Thymus (tissue), 11 donors: ENCODE data around the gene TRIM50. TPM values are rescaled to one million over a fixed set of nuclear protein-coding genes. Genes with fewer than 3 reads are reported as not detected.
"Not testable (repeated sequence)": the region's sequence is repeated elsewhere in the genome, so short reads cannot be mapped to it uniquely, and the experiment has no call there.

ENCODE experiments used
- DNase-seq, 9 donors: peaks; one replicate each; pipeline ENCODE4 v3.0.0-alpha.2; 2013; ENCODE audit warnings: low spot score in 9 of 9, low read depth in 6 of 9, missing footprints in 1 of 9
- H3K27ac ChIP-seq, 2 donors: one replicate each; pipeline ENCODE4 v1.5.1; 2013; ENCODE audit warnings: control low read depth in 1 of 2, low read depth in 1 of 2, low read length in 1 of 2, mild to moderate bottlenecking in 1 of 2, moderate library complexity in 1 of 2
- H3K27me3 ChIP-seq, 2 donors: one replicate each; pipeline ENCODE4 v1.5.1; 2013; ENCODE audit warnings: low read length in 1 of 2; ENCODE audit not compliant: control insufficient read depth in 2 of 2, insufficient read depth in 1 of 2
- H3K36me3 ChIP-seq, 2 donors: one replicate each; pipeline ENCODE4 v1.5.1; 2013; ENCODE audit warnings: low read length in 1 of 2, mild to moderate bottlenecking in 1 of 2, moderate library complexity in 1 of 2; ENCODE audit not compliant: control insufficient read depth in 2 of 2, insufficient read depth in 2 of 2
- H3K4me1 ChIP-seq, 2 donors: one replicate each; pipeline ENCODE4 v1.5.1; 2013; ENCODE audit warnings: low read length in 2 of 2; ENCODE audit not compliant: control insufficient read depth in 2 of 2, insufficient read depth in 2 of 2
- H3K4me3 ChIP-seq, 2 donors: one replicate each; pipeline ENCODE4 v1.5.1; 2013; ENCODE audit warnings: low read length in 2 of 2, control low read depth in 1 of 2, mild to moderate bottlenecking in 1 of 2
- H3K9me3 ChIP-seq, 2 donors: one replicate each; pipeline ENCODE4 v1.5.1; 2013; ENCODE audit warnings: low read length in 1 of 2, mild to moderate bottlenecking in 1 of 2; ENCODE audit not compliant: control insufficient read depth in 2 of 2, insufficient read depth in 1 of 2
- WGBS: extraction: QIAGEN DNeasy Blood & Tissue Kit; methylation state at CpG from one replicate; pipeline ENCODE4 v1.1.7; 2013; 5-methylcytosine and 5-hydroxymethylcytosine counted together
- polyA plus RNA-seq: library from polyadenylated mRNA; stranded (reverse); fragments of 200-250 nt; gene quantifications from one replicate; pipeline ENCODE4 v1.2.3, GENCODE V29; 2013
- total RNA-seq: library from RNA; stranded (reverse); fragments of 120-200 nt; gene quantifications from one replicate; pipeline ENCODE4 v1.2.4, GENCODE V29; 2013
- donor health status: healthy.

Gene TRIM50
- total and polyA plus RNA-seq, 2 donors = 0.09 to 0.21 TPM

DNA sequence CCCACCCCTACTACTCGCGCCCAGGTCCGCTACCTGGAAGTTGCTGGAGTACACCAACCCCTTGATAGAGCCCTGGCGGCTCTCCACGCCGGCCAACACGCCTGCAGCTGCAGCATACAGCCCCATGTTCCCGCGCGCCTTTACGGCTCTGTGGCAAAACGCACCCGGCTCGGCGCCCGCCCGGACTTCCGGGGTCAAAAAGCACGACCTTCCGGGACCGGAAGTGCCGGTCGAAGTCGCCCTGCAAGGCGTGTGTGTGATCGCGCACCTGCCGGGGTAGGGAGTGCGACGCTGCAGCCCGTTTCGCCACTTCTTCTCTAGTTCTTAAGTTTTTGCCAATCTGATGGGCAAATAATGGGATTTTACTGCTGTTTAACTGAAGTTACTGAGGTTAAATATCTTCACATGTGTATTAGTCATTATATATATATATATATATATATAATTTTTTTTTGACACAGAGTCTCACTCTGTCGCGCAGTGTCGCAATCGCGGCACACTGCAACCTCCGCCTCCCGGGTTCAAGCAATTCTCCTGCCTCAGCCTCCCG, 19.1 kb downstream of the TRIM50 start, which contains the start of gene NSUN5:
TSS of gene NSUN5 (minus strand) at position 162 of the 550 bp plus-strand sequence. CDS start at position 126, 36 bp downstream.
- peak; percentile 62 to 91 (median 76) for DNase-seq
- WGBS = 13% methylated on average over 40 of the region's 40 CpGs
- Histone ChIP-seq H3K27ac (peak within 1 kb of the TSS; percentile 71 to 80), H3K9me3 (no peaks in the 10 kb centered on the region), H3K27me3 (no peaks in the 10 kb centered on the region), H3K36me3 (peaks cover 19 to 30% of the 10 kb centered on the region in 2 donors), H3K4me3 (peak within 1 kb of the TSS; percentile 76 to 92), H3K4me1 (peaks cover 7 to 15% of the 10 kb centered on the region in 2 donors)

- peak in 1 of 9 donors; percentile 11 for DNase-seq
Measured at GRCh38 chr7:73308074-73308664, 19.7 kb downstream of the TRIM50 start.

DNA sequence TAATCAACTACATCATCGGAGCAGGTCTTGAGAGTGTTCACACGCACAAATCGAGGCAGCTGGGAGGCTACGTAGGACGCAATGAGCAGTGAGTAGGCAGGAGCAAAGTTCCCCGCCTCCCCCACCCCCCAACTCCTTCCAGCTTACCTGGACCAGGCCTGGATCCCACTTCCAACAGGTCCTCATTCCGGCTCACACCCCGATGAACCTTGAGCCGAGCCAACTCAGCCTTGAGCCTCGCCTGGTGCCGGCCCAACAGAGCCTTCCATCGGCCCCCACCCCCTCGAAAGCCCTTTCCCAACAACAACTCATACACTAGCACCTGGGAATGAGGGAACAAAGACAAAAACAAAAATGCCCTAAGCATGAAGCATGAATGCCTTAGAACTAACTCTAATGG, 20.4 kb downstream of the TRIM50 start:
- Histone ChIP-seq H3K36me3 (peaks cover 26 to 41% of the 10 kb centered on the region in 2 donors), H3K27me3 (no peaks in the 10 kb centered on the region), H3K27ac (no peak overlapping the region), H3K4me1 (peaks cover 7 to 15% of the 10 kb centered on the region in 2 donors), H3K4me3 (peak overlapping the region in 1 of 2 donors; percentile 76), H3K9me3 (no peaks in the 10 kb centered on the region)
- DNase-seq = no peak
- WGBS = 98% methylated on average over 13 of the region's 13 CpGs

More at GRCh38 chr7:73308074-73308664, 19.7 kb downstream of the TRIM50 start:
- H3K27me3 ChIP-seq = no peaks in the 10 kb centered on the region
- peaks cover 7 to 15% of the 10 kb centered on the region in 2 donors for H3K4me1 ChIP-seq
- peak overlapping the region; percentile 70 to 71 for H3K27ac ChIP-seq
- no peaks in the 10 kb centered on the region for H3K9me3 ChIP-seq
- H3K4me3 ChIP-seq = peak overlapping the region; percentile 76 to 92
- peaks cover 24 to 36% of the 10 kb centered on the region in 2 donors for H3K36me3 ChIP-seq
- WGBS = 17% methylated on average over 43 of the region's 43 CpGs

- DNase-seq, H3K4me3 ChIP-seq, H3K27me3 ChIP-seq, H3K9me3 ChIP-seq, H3K27ac ChIP-seq: not testable (repeated sequence)
- peaks cover 7 to 15% of the 10 kb centered on the region in 2 donors for H3K4me1 ChIP-seq
- H3K36me3 ChIP-seq = peaks cover 26 to 41% of the 10 kb centered on the region in 2 donors
- 92% methylated on average over 11 of the region's 15 CpGs for WGBS
Measured at GRCh38 chr7:73304612-73305387, 23.1 kb downstream of the TRIM50 start.

GRCh38 chr7:73304071-73304470, 23.8 kb downstream of the TRIM50 start:
- no peak for DNase-seq
- Histone ChIP-seq H3K27me3 (no peaks in the 10 kb centered on the region), H3K9me3 (no peaks in the 10 kb centered on the region), H3K4me1 (peaks cover 7 to 12% of the 10 kb centered on the region in 2 donors), H3K4me3 (no peak overlapping the region), H3K27ac (no peak overlapping the region), H3K36me3 (peaks cover 26 to 41% of the 10 kb centered on the region in 2 donors)
- 97% methylated on average over 14 of the region's 14 CpGs for WGBS

GRCh38 chr7:73303546-73303945, 24.3 kb downstream of the TRIM50 start:
- H3K27me3 ChIP-seq = no peaks in the 10 kb centered on the region
- 97% methylated on average over 26 of the region's 26 CpGs for WGBS
- peaks cover 26 to 41% of the 10 kb centered on the region in 2 donors for H3K36me3 ChIP-seq
- H3K4me3 ChIP-seq = no peak overlapping the region
- peaks cover 7 to 8% of the 10 kb centered on the region in 2 donors for H3K4me1 ChIP-seq
- no peak for DNase-seq
- H3K27ac ChIP-seq = no peak overlapping the region
- no peaks in the 10 kb centered on the region for H3K9me3 ChIP-seq

- not testable (repeated sequence) for H3K27ac ChIP-seq, H3K9me3 ChIP-seq, DNase-seq, H3K4me1 ChIP-seq, H3K4me3 ChIP-seq, H3K27me3 ChIP-seq
- H3K36me3 ChIP-seq = peaks cover 26 to 41% of the 10 kb centered on the region in 2 donors
- WGBS = 97% methylated on average over 10 of the region's 10 CpGs
Measured at GRCh38 chr7:73302846-73303245, 25.0 kb downstream of the TRIM50 start.

DNA sequence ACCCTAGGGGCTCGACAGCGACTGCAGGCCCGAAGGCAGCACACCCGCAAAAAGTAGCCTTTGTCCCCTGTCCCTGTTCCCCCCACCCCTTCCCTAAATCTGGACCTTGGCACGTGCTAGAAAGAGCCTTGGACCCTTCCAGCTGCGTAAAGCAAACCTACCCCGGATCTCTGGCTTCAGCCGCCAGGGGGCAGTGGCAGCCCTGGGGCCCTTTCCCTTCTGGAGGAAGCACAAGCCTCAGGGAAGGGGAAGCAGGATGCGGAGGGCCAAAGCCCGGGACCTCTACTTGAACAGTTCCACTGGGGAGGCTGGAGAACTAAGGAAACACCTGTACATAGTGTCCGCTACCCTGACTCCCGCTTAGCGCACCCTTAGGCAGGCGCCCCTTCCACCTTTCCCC, 26.8 kb downstream of the TRIM50 start:
- over 99% methylated on average over 9 of the region's 14 CpGs for WGBS
- not testable (repeated sequence) for DNase-seq, H3K27ac ChIP-seq, H3K27me3 ChIP-seq, H3K4me1 ChIP-seq, H3K4me3 ChIP-seq, H3K9me3 ChIP-seq
- peaks cover 18 to 31% of the 10 kb centered on the region in 2 donors for H3K36me3 ChIP-seq

DNA sequence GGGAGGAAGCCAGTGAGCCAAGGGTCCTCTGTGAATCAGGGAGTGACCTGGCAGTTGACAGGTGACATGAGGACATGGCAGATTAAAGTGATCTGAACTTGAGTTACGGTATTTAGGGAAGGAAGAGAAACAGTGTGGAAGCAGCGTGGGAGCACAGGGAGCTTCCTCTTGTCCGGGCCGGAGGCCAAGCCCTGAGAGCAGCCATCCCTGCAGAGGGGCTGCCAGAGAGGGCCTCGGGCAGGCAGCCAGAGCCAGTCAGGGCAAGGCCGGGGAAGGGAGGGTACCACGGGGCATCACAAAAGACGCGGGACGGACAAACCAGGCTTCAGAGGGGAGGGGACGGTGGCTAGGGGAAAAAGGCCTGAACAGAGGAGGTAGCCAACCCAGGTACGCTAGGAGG, 28.1 kb downstream of the TRIM50 start:
- H3K36me3 ChIP-seq = peaks cover 12 to 21% of the 10 kb centered on the region in 2 donors
- 66% methylated on average over 8 of the region's 12 CpGs for WGBS
- not testable (repeated sequence) for H3K4me1 ChIP-seq, DNase-seq, H3K4me3 ChIP-seq, H3K27me3 ChIP-seq, H3K27ac ChIP-seq, H3K9me3 ChIP-seq
